ENCODE measurements around the gene KRTAP5-8. TPM values are rescaled to one million over a fixed set of nuclear protein-coding genes. Genes with fewer than 3 reads are reported as not detected.

The KRTAP5-8 gene
- total RNA-seq, 1 experiment from 2014 or later = not detected

DNA sequence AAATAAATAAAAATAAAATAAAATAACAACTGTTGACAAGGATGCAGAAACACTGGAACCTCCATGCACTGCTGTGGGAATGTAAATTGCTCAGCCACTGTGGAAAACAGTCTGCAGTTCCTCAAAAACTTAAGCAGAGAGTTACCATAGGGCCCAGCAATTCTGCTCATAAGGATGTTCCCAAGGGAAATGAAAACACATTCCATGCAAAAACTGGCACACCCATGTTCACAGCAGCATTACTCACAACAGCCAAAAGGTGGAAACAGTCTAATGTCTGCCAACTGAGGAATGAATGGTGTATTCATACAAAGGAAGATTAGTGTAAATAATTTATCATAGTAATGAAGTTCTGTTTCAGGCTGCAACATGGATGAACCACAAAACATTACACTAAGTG lies 24.3 kb downstream of the KRTAP5-8 start:
- Histone ChIP-seq H3K79me1 (ENCODE audit: insufficient read depth, low read depth, low read length, poor library complexity, severe bottlenecking) (no peaks in the 10 kb centered on the region), H2BK20ac (ENCODE audit: low read depth, low read length, poor library complexity, severe bottlenecking) (no peak overlapping the region)

More for the DNA sequence above, 24.3 kb downstream of the KRTAP5-8 start:
- H2AK5ac ChIP-seq (ENCODE audit: insufficient read length, low read length) = no peak overlapping the region
- H3K9ac ChIP-seq (ENCODE audit: extremely low read depth, insufficient read length, low read length) = no peak overlapping the region
- no peak overlapping the region for H2BK15ac ChIP-seq (ENCODE audit: low read depth, low read length)
- H3K4me2 ChIP-seq (ENCODE audit: insufficient read depth, insufficient read length, low read length) = no peak overlapping the region
- Mint-ChIP-seq H3K36me3 (ENCODE audit: insufficient read depth in 1 of 3, low read depth in 3 of 3) (peaks cover 2 to 6% (median 5%) of the 10 kb centered on the region in 3 experiments; a peak in 4 of 7 replicates), H3K4me3 (no peak overlapping the region), H3K27me3 (ENCODE audit: low read depth) (peaks cover 26% of the 10 kb centered on the region), H3K9me3 (peaks cover 22 to 24% of the 10 kb centered on the region in 2 experiments), H3K27ac (no peak overlapping the region), H3K4me1 (peaks cover 17 to 20% of the 10 kb centered on the region in 2 experiments)
- H2BK12ac ChIP-seq (ENCODE audit: insufficient read length, low read depth, low read length) = no peak overlapping the region
- H3K27me3 ChIP-seq (ENCODE audit: insufficient read depth, low read length) = no peaks in the 10 kb centered on the region
- H2AFZ ChIP-seq (ENCODE audit: low read length) = no peak overlapping the region
- no peak overlapping the region for H3T11ph ChIP-seq (ENCODE audit: low read length)
- H4K20me1 ChIP-seq (ENCODE audit: control insufficient read depth, insufficient read depth, insufficient read length) = no peaks in the 10 kb centered on the region
- no peak overlapping the region for H3K23ac ChIP-seq (ENCODE audit: insufficient read length, low read depth, low read length)
- no peak overlapping the region for H3K56ac ChIP-seq (ENCODE audit: insufficient read length, low read depth, low read length)
- no peak overlapping the region for H4K8ac ChIP-seq (replicated peaks; ENCODE audit: insufficient read length, low read depth, low read length)
- no peak overlapping the region for H4K5ac ChIP-seq (ENCODE audit: insufficient read length, low read depth, low read length)
- no peak overlapping the region for H4K91ac ChIP-seq (ENCODE audit: insufficient read length, low read depth, low read length)
- H3K4me1 ChIP-seq (ENCODE audit: insufficient read depth, low read length) = no peaks in the 10 kb centered on the region; the same call in 1 of the 2 replicates
- no peaks in the 10 kb centered on the region for H3K9me3 ChIP-seq (ENCODE audit: control insufficient read depth, low read depth, low read length)
- H3K14ac ChIP-seq (ENCODE audit: insufficient read depth, low read length) = no peak overlapping the region
- H3K18ac ChIP-seq (ENCODE audit: insufficient read length, low read depth, low read length) = no peak overlapping the region
- H2BK120ac ChIP-seq (ENCODE audit: low read depth, low read length, poor library complexity, severe bottlenecking) = no peak overlapping the region
- no peak overlapping the region for H3K27ac ChIP-seq (ENCODE audit: insufficient read length, low read depth, low read length)
- no peaks in the 10 kb centered on the region for H3K23me2 ChIP-seq (ENCODE audit: insufficient read length, low read depth, low read length, poor library complexity, severe bottlenecking)
- no peak for TF ChIP-seq CTCF (conservative IDR thresholded peaks at IDR 0.05)
- H3K4ac ChIP-seq (ENCODE audit: low read depth, low read length) = no peak overlapping the region
- DNase-seq = no peak
- H2BK5ac ChIP-seq (ENCODE audit: insufficient read length, low read length) = no peak overlapping the region
- no peaks in the 10 kb centered on the region for H3K79me2 ChIP-seq (ENCODE audit: insufficient read depth, low read length)

Data from H9 (cell line).